Measurements from ENCODE around the gene DICER1. TPM values are rescaled to one million over a fixed set of nuclear protein-coding genes. Genes with fewer than 3 reads are reported as not detected.

Gene DICER1
- total and polyA plus RNA-seq, 3 donors from 2014 or later = 31.7 to 111 (median 88.1) TPM

- Histone ChIP-seq H3K9me3 (no peaks in the 10 kb centered on the region), H3K4me3 (no peak overlapping the region), H3K27ac (no peak overlapping the region), H3K27me3 (no peaks in the 10 kb centered on the region), H3K4me1 (peaks cover 4% of the 10 kb centered on the region), H3K36me3 (ENCODE audit: low read depth, missing control alignments) (no peaks in the 10 kb centered on the region)
- no peak for DNase-seq
- 89 to 96% methylated on average over 3 of the region's 3 CpGs for WGBS, 2 donors
- intact Hi-C loops (cut with DNase I; ENCODE audit: low total_unique reads) = no loop called here
- TF ChIP-seq CTCF (IDR thresholded peaks at IDR 0.05) (no peak), POLR2A (IDR thresholded peaks at IDR 0.05) (no peak)
Observed at GRCh38 chr14:95130549-95130948, 26.8 kb downstream of the DICER1 start.

GRCh38 chr14:95128140-95128539 lies 29.2 kb downstream of the DICER1 start:
- Histone ChIP-seq H3K27ac (no peak overlapping the region), H3K9me3 (no peaks in the 10 kb centered on the region), H3K36me3 (ENCODE audit: low read depth, missing control alignments) (no peaks in the 10 kb centered on the region), H3K4me1 (no peaks in the 10 kb centered on the region), H3K4me3 (no peak overlapping the region), H3K27me3 (no peaks in the 10 kb centered on the region)
- WGBS, 2 donors = 90 to 91% methylated on average over 4 of the region's 4 CpGs
- no peak for DNase-seq
- intact Hi-C loops (cut with DNase I; ENCODE audit: low total_unique reads) = no loop called here
- TF ChIP-seq CTCF (IDR thresholded peaks at IDR 0.05) = no peak
- TF ChIP-seq POLR2A (IDR thresholded peaks at IDR 0.05) = no peak

- H3K27me3 ChIP-seq = no peaks in the 10 kb centered on the region
- no peaks in the 10 kb centered on the region for H3K9me3 ChIP-seq
- H3K36me3 ChIP-seq (ENCODE audit: low read depth, missing control alignments) = no peaks in the 10 kb centered on the region
- 69 to 74% methylated on average over 4 of the region's 4 CpGs for WGBS, 2 donors
- no peaks in the 10 kb centered on the region for H3K4me1 ChIP-seq
- no peak for TF ChIP-seq POLR2A (IDR thresholded peaks at IDR 0.05)
- no peak for TF ChIP-seq CTCF (IDR thresholded peaks at IDR 0.05)
- DNase-seq = no peak
- no peak overlapping the region for H3K27ac ChIP-seq
- intact Hi-C loops (cut with DNase I; ENCODE audit: low total_unique reads) = no loop called here
- no peak overlapping the region for H3K4me3 ChIP-seq
Observed at GRCh38 chr14:95127531-95127911, 29.8 kb downstream of the DICER1 start.

GRCh38 chr14:95126906-95127530 lies 30.3 kb downstream of the DICER1 start:
- 91 to 94% methylated on average over 1 of the region's 1 CpG for WGBS, 2 donors
- no peak for DNase-seq
- Histone ChIP-seq H3K4me3 (no peak overlapping the region), H3K36me3 (ENCODE audit: low read depth, missing control alignments) (no peaks in the 10 kb centered on the region), H3K27ac (no peak overlapping the region), H3K4me1 (no peaks in the 10 kb centered on the region), H3K27me3 (no peaks in the 10 kb centered on the region), H3K9me3 (no peaks in the 10 kb centered on the region)
- TF ChIP-seq POLR2A (IDR thresholded peaks at IDR 0.05) (no peak), CTCF (IDR thresholded peaks at IDR 0.05) (no peak)
- intact Hi-C loops (cut with DNase I; ENCODE audit: low total_unique reads) = no loop called here

GRCh38 chr14:95125915-95126314 lies 31.4 kb downstream of the DICER1 start:
- no peak for DNase-seq
- Histone ChIP-seq H3K4me3 (no peak overlapping the region), H3K27ac (no peak overlapping the region), H3K9me3 (no peaks in the 10 kb centered on the region), H3K27me3 (no peaks in the 10 kb centered on the region), H3K4me1 (no peaks in the 10 kb centered on the region), H3K36me3 (ENCODE audit: low read depth, missing control alignments) (no peaks in the 10 kb centered on the region)
- TF ChIP-seq CTCF (IDR thresholded peaks at IDR 0.05) (no peak), POLR2A (IDR thresholded peaks at IDR 0.05) (no peak)
- intact Hi-C loops (cut with DNase I; ENCODE audit: low total_unique reads) = no loop called here
- WGBS, 2 donors = 91 to 92% methylated on average over 4 of the region's 4 CpGs
